HCT116 (cell line): ENCODE data around the gene EXOC6B. TPM values are rescaled to one million over a fixed set of nuclear protein-coding genes. Genes with fewer than 3 reads are reported as not detected.

ENCODE experiments used
- ATAC-seq: fragments of 200-7000 bp; cut with Tn5 transposase; 2 replicates; pipeline ENCODE4 v1.9.1; 2020; ENCODE audit warnings: mild to moderate bottlenecking, moderate library complexity
- BruUV-seq: library from RNA; stranded (reverse); fragments of 400-500 nt; replicated peaks from 2 replicates; lab custom pipeline; 2021; lab: Mats Ljungman, UMichigan
- CTCF ChIA-PET: fragments of 300-600 bp; sonication (Branson Sonifier 250); formaldehyde crosslinking; loops from one replicate; lab custom pipeline; 2021; ENCODE audit warnings: antibody characterized with exemption; lab: Charles Lee
- POLR2A ChIA-PET: fragments of 300-600, 350-600 bp; sonication (Branson Sonifier 250); formaldehyde crosslinking; loops from one replicate; lab custom pipeline; 2021; ENCODE audit warnings: antibody characterized with exemption; lab: Charles Lee
- RAD21 ChIA-PET, 2 experiments: fragments of 300-600 bp; sonication (Branson Sonifier 250); formaldehyde crosslinking; loops; one replicate each; lab custom pipeline; 2023; ENCODE audit warnings: low total read pairs in 2 of 2; ENCODE audit not compliant: uncharacterized antibody in 2 of 2, unreplicated experiment in 2 of 2, low non-redundant PET in 1 of 2; lab: Charles Lee
- DNase-seq: peaks from one replicate; pipeline ENCODE4 v3.0.0-alpha.2; 2010; ENCODE audit warnings: low read depth, low spot score
- H2AFZ ChIP-seq: fragments of 200-600 bp; shearing (Covaris generic), sonication (generic); 2 replicates; pipeline ENCODE4 v1.6.1; 2017; ENCODE audit warnings: low read depth, mixed run types, mixed read lengths, antibody characterized with exemption, low read length; ENCODE audit not compliant: poor library complexity, severe bottlenecking
- H3K27ac ChIP-seq: 2 replicates; pipeline ENCODE4 v1.5.1; 2012; ENCODE audit warnings: low read depth, low read length
- H3K27me3 ChIP-seq: fragments of 200-600 bp; sonication (generic); 2 replicates; pipeline ENCODE4 v1.6.1; 2016; ENCODE audit warnings: mixed run types, low read length, mixed read lengths; ENCODE audit not compliant: insufficient read depth
- H3K36me3 ChIP-seq, 2 experiments: fragments of 200-500 bp in 1 of 2; fragments of 200-600 bp in 1 of 2; sonication (Bioruptor generic) in 1 of 2; sonication (generic) in 1 of 2; 2 replicates each; pipeline versions ENCODE4 v1.5.1 to v1.6.1; 2014 to 2016; ENCODE audit warnings: low read length in 2 of 2, inconsistent platforms in 1 of 2, mixed read lengths in 1 of 2, mixed run types in 1 of 2; ENCODE audit not compliant: insufficient read depth in 2 of 2, control insufficient read depth in 1 of 2
- H3K4me1 ChIP-seq, 2 experiments: fragments of 200-600 bp in 1 of 2; sonication (generic) in 1 of 2; 2 replicates each; pipeline versions ENCODE4 v1.5.1 to v1.6.1; 2012 to 2017; ENCODE audit warnings: low read length in 2 of 2, inconsistent platforms in 1 of 2, mild to moderate bottlenecking in 1 of 2, mixed read lengths in 1 of 2, mixed run types in 1 of 2, moderate library complexity in 1 of 2; ENCODE audit not compliant: insufficient read depth in 2 of 2, control insufficient read depth in 1 of 2
- H3K4me2 ChIP-seq: fragments of 200-600 bp; sonication (generic); 2 replicates; pipeline ENCODE4 v1.6.1; 2017; ENCODE audit warnings: mixed run types, low read length, mixed read lengths
- H3K4me3 ChIP-seq, 2 experiments: fragments of 200-600 bp in 1 of 2; sonication (generic) in 1 of 2; replicated peaks in 1 of 2; 2 replicates each; pipeline ENCODE4 v1.5.1; 2011 to 2016; ENCODE audit warnings: low read length in 2 of 2, control low read depth in 1 of 2, low read depth in 1 of 2, mild to moderate bottlenecking in 1 of 2, mixed read lengths in 1 of 2, mixed run types in 1 of 2
- H3K79me2 ChIP-seq: fragments of 200-600 bp; sonication (generic); 2 replicates; pipeline ENCODE4 v1.6.1; 2017; ENCODE audit warnings: mild to moderate bottlenecking, mixed run types, low read length, moderate library complexity, mixed read lengths; ENCODE audit not compliant: insufficient read depth
- H3K9ac ChIP-seq: fragments of 200-600 bp; sonication (generic); 2 replicates; pipeline ENCODE4 v1.6.1; 2016; ENCODE audit warnings: low read length, mixed read lengths
- H3K9me2 ChIP-seq: fragments of 200-600 bp; sonication (generic), shearing (Covaris generic); 2 replicates; pipeline ENCODE4 v1.6.1; 2017; ENCODE audit warnings: mixed run types, mild to moderate bottlenecking, moderate library complexity; ENCODE audit not compliant: insufficient read depth
- H3K9me3 ChIP-seq, 2 experiments: fragments of 200-500 bp in 1 of 2; fragments of 200-600 bp in 1 of 2; sonication (Bioruptor generic) in 1 of 2; sonication (generic) in 1 of 2; 2 replicates each; pipeline ENCODE4 v1.6.1; 2014 to 2017; ENCODE audit warnings: low read length in 2 of 2, mixed read lengths in 2 of 2, inconsistent platforms in 1 of 2, low read depth in 1 of 2, mild to moderate bottlenecking in 1 of 2, mixed run types in 1 of 2, moderate library complexity in 1 of 2; ENCODE audit not compliant: control insufficient read depth in 1 of 2, insufficient read depth in 1 of 2
- H4K20me1 ChIP-seq: fragments of 200-600 bp; sonication (generic), shearing (Covaris generic); 2 replicates; pipeline ENCODE4 v1.6.1; 2017; ENCODE audit warnings: mixed run types, mild to moderate bottlenecking, moderate library complexity; ENCODE audit not compliant: insufficient read depth
- CEBPB ChIP-seq: IDR thresholded peaks from 2 replicates; pipeline ENCODE4 v1.6.1; 2012; ENCODE audit warnings: low read depth
- EGR1 ChIP-seq: IDR thresholded peaks from 2 replicates; pipeline ENCODE4 v1.6.1; 2012; ENCODE audit warnings: low read depth
- ELF1 ChIP-seq: IDR thresholded peaks from 2 replicates; pipeline ENCODE4 v1.6.1; 2012; ENCODE audit warnings: low read depth, borderline replicate concordance
- EZH2 ChIP-seq: fragments of 200-600 bp; sonication (generic); IDR thresholded peaks from 2 replicates; pipeline ENCODE4 v1.6.1; 2017; ENCODE audit warnings: antibody characterized with exemption, mixed run types
- EZH2phosphoT487 ChIP-seq: fragments of 200-600 bp; IDR thresholded peaks from 2 replicates; pipeline ENCODE4 v1.6.1; 2018; ENCODE audit warnings: antibody characterized with exemption, borderline replicate concordance
- FOSL1 ChIP-seq: IDR thresholded peaks from 2 replicates; pipeline ENCODE4 v1.6.1; 2012; ENCODE audit warnings: low read depth
- RAD21 ChIP-seq: IDR thresholded peaks from 2 replicates; pipeline ENCODE4 v1.6.1; 2012; ENCODE audit warnings: low read depth, mild to moderate bottlenecking
- SP1 ChIP-seq: IDR thresholded peaks from 2 replicates; pipeline ENCODE4 v1.6.1; 2012; ENCODE audit warnings: low read depth
- SRF ChIP-seq: IDR thresholded peaks from 2 replicates; pipeline ENCODE4 v1.6.1; 2012; ENCODE audit warnings: low read depth
- TCF7L2 ChIP-seq: IDR thresholded peaks from 2 replicates; pipeline ENCODE4 v1.7.0; 2011; ENCODE audit warnings: borderline replicate concordance, inconsistent platforms; ENCODE audit not compliant: insufficient read depth, insufficient read length; ENCODE audit errors: extremely low read depth
- YY1 ChIP-seq: IDR thresholded peaks from 2 replicates; pipeline ENCODE4 v1.6.1; 2011; ENCODE audit warnings: low read length, low read depth, moderate library complexity, mild to moderate bottlenecking; ENCODE audit not compliant: insufficient replicate concordance; ENCODE audit errors: extremely low read depth
- ZFX ChIP-seq: fragments of 450-650 bp; IDR thresholded peaks from 2 replicates; pipeline ENCODE4 v1.6.1; 2017
- ZNF274 ChIP-seq: fragments of 200-500 bp; sonication (Bioruptor generic); IDR thresholded peaks from 2 replicates; pipeline ENCODE4 v1.6.1; 2014; ENCODE audit warnings: mild to moderate bottlenecking, low read depth, low read length, inconsistent platforms
- intact Hi-C: fragments of 100-400 bp; cut with micrococcal nuclease; formaldehyde crosslinking; loops from 2 replicates; pipeline ENCODE4 v1.10.0; 2022
- total RNA-seq: library from RNA; stranded (reverse); gene quantifications from one replicate; pipeline ENCODE4 v1.2.1, GENCODE V29; 2021; ENCODE audit not compliant: unreplicated experiment
- TF ChIP-seq, protein P1 (sequence below): IDR thresholded peaks from 2 replicates; pipeline ENCODE4 v1.6.1; 2012
- TF ChIP-seq, protein P2 (sequence below): IDR thresholded peaks from 2 replicates; pipeline ENCODE4 v1.6.1; 2011; ENCODE audit warnings: mild to moderate bottlenecking, low read length, moderate library complexity; ENCODE audit not compliant: insufficient replicate concordance; ENCODE audit errors: extremely low read depth
- TF ChIP-seq, protein P3 (sequence below), 3 experiments: fragments of 200-600 bp in 1 of 3; sonication (generic) in 1 of 3; IDR thresholded peaks in 2 of 3; conservative IDR thresholded peaks in 1 of 3; 2 replicates each; pipeline ENCODE4 v1.5.1; 2012 to 2017; ENCODE audit warnings: low read depth in 2 of 3, low read length in 2 of 3, antibody characterized with exemption in 1 of 3, borderline replicate concordance in 1 of 3, control low read depth in 1 of 3, mild to moderate bottlenecking in 1 of 3, mixed read lengths in 1 of 3, mixed run types in 1 of 3, moderate library complexity in 1 of 3; ENCODE audit not compliant: insufficient read depth in 1 of 3
- TF ChIP-seq, protein P4 (sequence below): IDR thresholded peaks from 2 replicates; pipeline ENCODE4 v1.6.1; 2012; ENCODE audit warnings: low read depth

EXOC6B gene
- total RNA-seq, 1 experiment from 2014 or later: 25.4 TPM

DNA sequence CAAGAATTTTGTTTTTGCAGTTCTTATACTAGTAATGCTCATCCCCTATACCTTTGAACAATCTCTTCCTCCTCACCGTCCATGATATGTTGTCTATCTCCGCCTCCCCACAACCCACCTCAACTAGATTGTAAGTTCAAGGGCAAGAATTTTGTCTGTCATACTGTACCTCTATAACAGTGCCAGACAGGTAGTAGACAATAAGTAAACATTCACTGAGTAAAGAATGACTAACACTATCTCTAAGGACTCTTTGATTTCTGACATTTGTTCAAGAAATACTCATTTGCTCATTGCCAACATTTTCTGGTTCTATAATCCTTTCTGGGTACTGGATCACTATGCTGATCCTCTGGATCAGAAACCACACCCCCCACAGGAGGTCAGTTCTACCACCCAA, 82.4 kb downstream of the EXOC6B start:
- Histone ChIP-seq H3K4me3 (no peak overlapping the region), H3K36me3 (no peaks in the 10 kb centered on the region), H3K9ac (no peak overlapping the region), H3K4me1 (peaks cover 0 to 3% of the 10 kb centered on the region in 2 experiments; a peak in 1 of 4 replicates), H3K9me3 (no peaks in the 10 kb centered on the region), H3K4me2 (no peak overlapping the region), H3K9me2 (no peaks in the 10 kb centered on the region), H3K27ac (no peak overlapping the region), H2AFZ (no peak overlapping the region), H3K27me3 (no peaks in the 10 kb centered on the region), H4K20me1 (no peaks in the 10 kb centered on the region), H3K79me2 (no peaks in the 10 kb centered on the region)
- intact Hi-C loops: no loop called here
- TF ChIP-seq, protein P1, sequence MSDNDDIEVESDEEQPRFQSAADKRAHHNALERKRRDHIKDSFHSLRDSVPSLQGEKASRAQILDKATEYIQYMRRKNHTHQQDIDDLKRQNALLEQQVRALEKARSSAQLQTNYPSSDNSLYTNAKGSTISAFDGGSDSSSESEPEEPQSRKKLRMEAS: no peak
- no peak for TF ChIP-seq SRF
- TF ChIP-seq ELF1: no peak
- TF ChIP-seq, protein P2, sequence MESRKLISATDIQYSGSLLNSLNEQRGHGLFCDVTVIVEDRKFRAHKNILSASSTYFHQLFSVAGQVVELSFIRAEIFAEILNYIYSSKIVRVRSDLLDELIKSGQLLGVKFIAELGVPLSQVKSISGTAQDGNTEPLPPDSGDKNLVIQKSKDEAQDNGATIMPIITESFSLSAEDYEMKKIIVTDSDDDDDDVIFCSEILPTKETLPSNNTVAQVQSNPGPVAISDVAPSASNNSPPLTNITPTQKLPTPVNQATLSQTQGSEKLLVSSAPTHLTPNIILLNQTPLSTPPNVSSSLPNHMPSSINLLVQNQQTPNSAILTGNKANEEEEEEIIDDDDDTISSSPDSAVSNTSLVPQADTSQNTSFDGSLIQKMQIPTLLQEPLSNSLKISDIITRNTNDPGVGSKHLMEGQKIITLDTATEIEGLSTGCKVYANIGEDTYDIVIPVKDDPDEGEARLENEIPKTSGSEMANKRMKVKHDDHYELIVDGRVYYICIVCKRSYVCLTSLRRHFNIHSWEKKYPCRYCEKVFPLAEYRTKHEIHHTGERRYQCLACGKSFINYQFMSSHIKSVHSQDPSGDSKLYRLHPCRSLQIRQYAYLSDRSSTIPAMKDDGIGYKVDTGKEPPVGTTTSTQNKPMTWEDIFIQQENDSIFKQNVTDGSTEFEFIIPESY: no peak
- TF ChIP-seq TCF7L2: no peak
- no peak for TF ChIP-seq ZFX
- TF ChIP-seq, protein P3, sequence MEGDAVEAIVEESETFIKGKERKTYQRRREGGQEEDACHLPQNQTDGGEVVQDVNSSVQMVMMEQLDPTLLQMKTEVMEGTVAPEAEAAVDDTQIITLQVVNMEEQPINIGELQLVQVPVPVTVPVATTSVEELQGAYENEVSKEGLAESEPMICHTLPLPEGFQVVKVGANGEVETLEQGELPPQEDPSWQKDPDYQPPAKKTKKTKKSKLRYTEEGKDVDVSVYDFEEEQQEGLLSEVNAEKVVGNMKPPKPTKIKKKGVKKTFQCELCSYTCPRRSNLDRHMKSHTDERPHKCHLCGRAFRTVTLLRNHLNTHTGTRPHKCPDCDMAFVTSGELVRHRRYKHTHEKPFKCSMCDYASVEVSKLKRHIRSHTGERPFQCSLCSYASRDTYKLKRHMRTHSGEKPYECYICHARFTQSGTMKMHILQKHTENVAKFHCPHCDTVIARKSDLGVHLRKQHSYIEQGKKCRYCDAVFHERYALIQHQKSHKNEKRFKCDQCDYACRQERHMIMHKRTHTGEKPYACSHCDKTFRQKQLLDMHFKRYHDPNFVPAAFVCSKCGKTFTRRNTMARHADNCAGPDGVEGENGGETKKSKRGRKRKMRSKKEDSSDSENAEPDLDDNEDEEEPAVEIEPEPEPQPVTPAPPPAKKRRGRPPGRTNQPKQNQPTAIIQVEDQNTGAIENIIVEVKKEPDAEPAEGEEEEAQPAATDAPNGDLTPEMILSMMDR (IDR thresholded peaks at IDR 0.05 in 2 of 3, conservative IDR thresholded peaks at IDR 0.05 in 1 of 3; ENCODE audit: borderline replicate concordance in 1 of 3, insufficient read depth in 1 of 3, low read depth in 2 of 3, low read length in 2 of 3): no peak
- no peak for TF ChIP-seq CEBPB
- TF ChIP-seq RAD21: no peak
- no peak for TF ChIP-seq ZNF274
- TF ChIP-seq FOSL1: no peak
- TF ChIP-seq EZH2: no peak
- TF ChIP-seq, protein P4, sequence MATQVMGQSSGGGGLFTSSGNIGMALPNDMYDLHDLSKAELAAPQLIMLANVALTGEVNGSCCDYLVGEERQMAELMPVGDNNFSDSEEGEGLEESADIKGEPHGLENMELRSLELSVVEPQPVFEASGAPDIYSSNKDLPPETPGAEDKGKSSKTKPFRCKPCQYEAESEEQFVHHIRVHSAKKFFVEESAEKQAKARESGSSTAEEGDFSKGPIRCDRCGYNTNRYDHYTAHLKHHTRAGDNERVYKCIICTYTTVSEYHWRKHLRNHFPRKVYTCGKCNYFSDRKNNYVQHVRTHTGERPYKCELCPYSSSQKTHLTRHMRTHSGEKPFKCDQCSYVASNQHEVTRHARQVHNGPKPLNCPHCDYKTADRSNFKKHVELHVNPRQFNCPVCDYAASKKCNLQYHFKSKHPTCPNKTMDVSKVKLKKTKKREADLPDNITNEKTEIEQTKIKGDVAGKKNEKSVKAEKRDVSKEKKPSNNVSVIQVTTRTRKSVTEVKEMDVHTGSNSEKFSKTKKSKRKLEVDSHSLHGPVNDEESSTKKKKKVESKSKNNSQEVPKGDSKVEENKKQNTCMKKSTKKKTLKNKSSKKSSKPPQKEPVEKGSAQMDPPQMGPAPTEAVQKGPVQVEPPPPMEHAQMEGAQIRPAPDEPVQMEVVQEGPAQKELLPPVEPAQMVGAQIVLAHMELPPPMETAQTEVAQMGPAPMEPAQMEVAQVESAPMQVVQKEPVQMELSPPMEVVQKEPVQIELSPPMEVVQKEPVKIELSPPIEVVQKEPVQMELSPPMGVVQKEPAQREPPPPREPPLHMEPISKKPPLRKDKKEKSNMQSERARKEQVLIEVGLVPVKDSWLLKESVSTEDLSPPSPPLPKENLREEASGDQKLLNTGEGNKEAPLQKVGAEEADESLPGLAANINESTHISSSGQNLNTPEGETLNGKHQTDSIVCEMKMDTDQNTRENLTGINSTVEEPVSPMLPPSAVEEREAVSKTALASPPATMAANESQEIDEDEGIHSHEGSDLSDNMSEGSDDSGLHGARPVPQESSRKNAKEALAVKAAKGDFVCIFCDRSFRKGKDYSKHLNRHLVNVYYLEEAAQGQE: no peak
- TF ChIP-seq YY1: no peak
- no peak for TF ChIP-seq SP1
- TF ChIP-seq EZH2phosphoT487: no peak
- TF ChIP-seq EGR1: no peak
- ChIA-PET POLR2A (no interaction called here), RAD21 (no interaction called here), CTCF (no interaction called here)
- ATAC-seq (no peak), DNase-seq (no peak)
- no TSS peak for BruUV-seq
